ENCODE data around the gene DNAI1.
"Not testable (repeated sequence)": the region's sequence is repeated elsewhere in the genome, so short reads cannot be mapped to it uniquely, and the experiment has no call there.

DNA sequence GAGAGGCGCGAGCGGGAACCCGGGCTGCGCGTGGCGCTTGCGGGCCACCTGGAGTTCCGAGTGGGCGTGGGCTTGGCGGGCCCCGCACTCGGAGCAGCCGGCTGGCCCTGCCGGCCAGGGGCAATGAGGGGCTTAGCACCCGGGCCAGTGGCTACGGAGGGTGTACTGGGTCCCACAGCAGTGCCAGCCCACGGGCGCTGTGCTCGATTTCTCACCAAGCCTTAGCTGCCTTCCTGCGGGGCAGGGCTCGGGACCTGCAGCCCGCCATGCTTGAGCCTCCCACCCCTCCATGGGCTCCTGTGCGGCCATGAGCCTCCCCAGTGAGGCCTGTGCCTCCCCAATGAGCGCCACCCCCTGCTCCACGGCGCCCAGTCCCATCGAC is 20.7 kb upstream of the DNAI1 start:
- TF ChIP-seq, protein P1, sequence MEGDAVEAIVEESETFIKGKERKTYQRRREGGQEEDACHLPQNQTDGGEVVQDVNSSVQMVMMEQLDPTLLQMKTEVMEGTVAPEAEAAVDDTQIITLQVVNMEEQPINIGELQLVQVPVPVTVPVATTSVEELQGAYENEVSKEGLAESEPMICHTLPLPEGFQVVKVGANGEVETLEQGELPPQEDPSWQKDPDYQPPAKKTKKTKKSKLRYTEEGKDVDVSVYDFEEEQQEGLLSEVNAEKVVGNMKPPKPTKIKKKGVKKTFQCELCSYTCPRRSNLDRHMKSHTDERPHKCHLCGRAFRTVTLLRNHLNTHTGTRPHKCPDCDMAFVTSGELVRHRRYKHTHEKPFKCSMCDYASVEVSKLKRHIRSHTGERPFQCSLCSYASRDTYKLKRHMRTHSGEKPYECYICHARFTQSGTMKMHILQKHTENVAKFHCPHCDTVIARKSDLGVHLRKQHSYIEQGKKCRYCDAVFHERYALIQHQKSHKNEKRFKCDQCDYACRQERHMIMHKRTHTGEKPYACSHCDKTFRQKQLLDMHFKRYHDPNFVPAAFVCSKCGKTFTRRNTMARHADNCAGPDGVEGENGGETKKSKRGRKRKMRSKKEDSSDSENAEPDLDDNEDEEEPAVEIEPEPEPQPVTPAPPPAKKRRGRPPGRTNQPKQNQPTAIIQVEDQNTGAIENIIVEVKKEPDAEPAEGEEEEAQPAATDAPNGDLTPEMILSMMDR (IDR thresholded peaks at IDR 0.05; ENCODE audit: low read length): not testable (repeated sequence)
- not testable (repeated sequence) for TF ChIP-seq EZH2 (IDR thresholded peaks at IDR 0.05; ENCODE audit: borderline replicate concordance, low read length)

All from OCI-LY1 (cell line).